Amygdala (tissue), 56 donors: ENCODE results near the gene TSC22D1.
"Not testable (repeated sequence)": the region's sequence is repeated elsewhere in the genome, so short reads cannot be mapped to it uniquely, and the experiment has no call there.

Experiments
- DNase-seq, 56 donors: peaks; one replicate each; lab custom pipeline; 2025; lab: John Stamatoyannopoulos, UW

The TSC22D1 gene

DNA sequence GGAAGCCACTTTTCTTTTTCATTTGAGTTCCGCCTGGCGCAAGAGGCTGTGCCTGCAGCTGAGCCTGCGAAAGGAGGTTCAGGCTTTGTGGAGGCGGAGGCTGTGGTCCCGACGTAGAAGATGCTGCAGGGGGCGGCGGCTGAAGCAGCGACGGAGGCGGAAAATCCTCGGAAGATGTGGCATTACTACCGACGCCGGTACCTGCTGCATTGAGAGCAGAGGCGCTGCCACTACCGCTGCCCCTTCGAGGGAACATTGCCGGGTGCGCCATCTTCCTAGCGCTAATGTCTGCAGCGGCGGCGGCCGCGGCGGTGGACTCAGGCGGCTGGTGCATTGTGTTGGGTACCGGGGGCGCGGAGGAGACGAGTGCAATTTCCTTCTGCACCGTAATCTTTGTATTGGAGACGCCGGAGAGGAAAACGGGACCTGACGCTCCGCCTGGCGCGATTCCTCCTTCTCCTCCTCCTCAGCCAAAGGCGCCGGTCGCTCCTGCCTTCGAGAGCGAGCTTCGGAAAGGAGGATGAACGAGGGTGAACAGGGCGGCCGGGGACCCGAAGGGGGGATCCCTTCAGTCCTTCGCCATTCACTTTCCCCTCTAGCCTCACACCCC, at the start of gene TSC22D1:
TSS of gene TSC22D1 (minus strand) at position 590 of the 610 bp plus-strand sequence. CDS start at position 334, 256 bp downstream.
- DNase-seq: peak in 41 of 56 donors; percentile 12 to 74 (median 47)

DNA sequence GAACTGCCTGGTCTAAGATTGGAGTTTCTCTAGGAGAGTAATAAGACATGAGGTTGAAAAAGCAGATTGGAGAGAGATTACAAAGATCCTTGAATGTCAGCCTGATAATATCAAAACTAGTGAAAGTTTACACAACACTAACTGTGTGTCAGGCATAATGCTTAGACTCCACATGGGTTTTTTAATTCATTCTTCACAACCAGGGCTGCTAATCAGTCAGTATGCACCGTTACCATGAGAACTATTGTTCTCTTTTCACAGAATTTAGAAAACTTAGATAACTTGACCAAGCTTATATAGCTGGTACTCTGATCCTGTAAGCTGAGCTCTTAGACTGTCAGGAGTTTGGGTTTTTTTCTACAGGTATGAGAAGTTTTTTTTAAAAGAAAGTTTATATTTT, 46.6 kb upstream of the TSC22D1 start:
- no peak for DNase-seq

DNA sequence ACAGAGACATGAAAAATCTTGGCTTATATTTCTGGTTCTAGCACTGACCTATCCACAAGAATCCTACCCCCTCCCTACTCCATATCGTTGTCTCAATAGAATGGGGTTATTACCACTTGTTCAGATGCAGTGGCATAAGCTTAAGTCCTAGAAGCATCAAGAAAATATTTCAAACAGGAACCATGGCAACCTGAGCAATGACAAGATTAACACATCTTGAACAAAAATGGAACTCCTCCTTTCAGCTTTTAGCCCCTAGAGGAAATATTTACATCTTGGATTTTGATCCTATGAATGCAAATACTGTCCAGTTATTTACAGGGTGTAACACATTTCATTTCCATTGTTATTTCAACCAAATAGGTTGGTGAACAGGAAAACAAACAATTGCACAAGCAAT, 46.1 kb upstream of the TSC22D1 start:
- no peak for DNase-seq

DNA sequence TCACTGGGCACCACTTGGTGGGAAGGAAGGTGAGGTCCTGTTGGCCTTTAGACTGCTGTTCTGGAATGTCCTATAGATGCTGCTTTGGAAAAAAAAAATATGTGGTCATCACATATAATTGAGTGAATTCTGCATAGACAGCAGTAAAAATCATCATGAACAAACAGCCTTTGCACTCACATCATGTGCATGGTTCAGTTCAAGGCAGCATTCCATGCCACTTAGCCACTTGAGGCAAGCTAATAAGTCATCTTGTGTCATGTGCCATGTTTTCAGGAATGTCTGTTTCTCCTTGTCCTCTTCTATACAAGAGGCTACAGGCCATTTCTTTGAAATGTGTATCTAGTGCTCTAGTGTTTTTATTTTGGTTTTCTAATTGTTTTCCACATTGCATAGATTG, 43.9 kb upstream of the TSC22D1 start:
- DNase-seq: no peak

DNA sequence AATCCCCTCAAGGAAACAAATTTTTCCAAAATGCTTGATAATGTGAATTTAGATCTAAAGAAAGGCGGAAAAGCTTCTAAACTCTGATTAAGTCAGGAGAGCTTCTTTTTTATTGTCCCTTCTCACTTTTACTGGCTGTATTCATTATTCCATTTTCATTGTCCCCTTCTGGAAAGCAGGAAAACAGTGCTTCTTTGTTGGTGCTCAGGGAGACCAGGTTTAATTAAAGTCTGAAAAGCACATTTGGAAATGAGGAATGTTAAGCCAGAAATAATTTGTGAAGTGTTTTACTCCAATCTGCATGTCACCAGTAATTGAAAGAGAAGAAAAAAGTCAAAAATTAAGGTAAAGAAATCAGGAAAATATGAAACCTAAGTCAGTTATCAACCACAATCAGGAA, 43.5 kb upstream of the TSC22D1 start:
- no peak for DNase-seq

DNA sequence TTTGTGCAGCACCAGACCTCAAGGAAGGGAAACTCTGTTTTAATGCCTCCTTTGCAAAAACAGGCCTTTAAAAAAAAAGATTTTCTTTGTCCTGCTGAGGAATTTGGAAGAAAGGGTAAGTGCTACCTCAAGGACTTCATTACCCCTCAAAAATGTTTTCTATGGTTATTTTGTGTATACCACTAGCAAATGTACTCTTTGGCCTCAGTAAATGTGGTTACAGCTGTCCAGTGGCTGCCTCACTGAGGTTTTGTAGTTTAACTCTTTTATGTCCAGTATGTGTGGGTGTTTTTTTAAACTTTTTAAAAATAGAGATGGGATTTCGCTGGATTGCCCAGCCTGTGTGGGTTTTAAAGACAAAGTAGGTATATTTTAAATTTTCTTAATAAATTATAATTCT, 42.2 kb upstream of the TSC22D1 start:
- no peak for DNase-seq

DNA sequence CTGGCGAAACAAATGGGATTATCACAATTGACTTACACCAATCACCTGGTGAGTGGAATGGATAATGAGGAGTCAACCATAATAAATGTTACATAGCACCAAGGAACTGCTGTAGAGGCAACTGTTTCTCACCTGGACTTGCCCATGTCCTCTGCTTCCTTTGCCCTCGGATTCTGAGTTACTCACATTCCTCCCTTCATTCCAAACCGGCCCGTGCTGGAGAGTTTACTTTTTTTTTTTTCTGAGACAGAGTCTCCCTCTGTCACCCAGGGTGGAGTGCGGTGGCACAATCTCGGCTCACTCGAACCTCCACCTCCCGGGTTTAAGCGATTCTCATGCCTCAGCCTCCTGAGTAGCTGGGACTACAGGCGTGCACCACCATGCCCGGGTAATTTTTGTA, 41.5 kb upstream of the TSC22D1 start:
- DNase-seq: no peak

DNA sequence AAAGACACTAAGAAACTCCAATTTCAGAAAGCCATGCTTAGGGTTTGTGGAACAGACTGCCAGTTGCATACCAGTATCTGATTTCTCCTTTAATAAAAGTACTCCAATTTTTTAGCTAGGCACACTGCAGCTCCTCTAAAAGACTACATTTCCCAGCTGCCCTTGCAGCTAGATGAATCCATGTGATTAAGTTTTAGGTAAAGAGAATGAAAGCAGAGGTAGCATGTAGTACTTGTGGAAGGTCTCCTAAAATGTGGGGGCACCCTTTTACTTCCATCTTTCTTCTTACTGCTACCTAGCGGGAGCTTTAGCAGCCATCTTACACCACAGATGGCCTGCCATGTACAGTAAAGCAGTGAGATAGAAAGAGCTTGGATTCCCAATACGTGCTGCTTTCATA, 33.0 kb upstream of the TSC22D1 start:
- no peak for DNase-seq

DNA sequence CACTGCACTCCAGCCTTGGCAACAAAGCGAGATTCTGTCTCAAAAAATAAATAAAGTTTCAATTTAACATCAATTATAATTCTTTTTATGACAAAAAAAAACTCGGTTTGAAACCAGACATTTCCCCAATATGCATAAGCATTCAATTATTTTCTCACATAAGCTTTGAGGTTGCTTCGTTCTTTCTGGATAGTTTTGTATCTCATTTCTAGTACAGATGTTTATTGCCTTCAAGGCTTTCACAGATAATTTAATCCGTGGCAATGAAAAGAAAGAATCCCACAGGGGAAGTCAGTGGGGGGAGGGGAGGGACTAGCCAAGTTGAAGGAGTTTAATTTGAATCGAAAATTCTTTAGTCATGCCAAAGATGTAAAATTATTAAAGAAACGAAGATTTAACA, 29.6 kb upstream of the TSC22D1 start:
- no peak for DNase-seq

DNA sequence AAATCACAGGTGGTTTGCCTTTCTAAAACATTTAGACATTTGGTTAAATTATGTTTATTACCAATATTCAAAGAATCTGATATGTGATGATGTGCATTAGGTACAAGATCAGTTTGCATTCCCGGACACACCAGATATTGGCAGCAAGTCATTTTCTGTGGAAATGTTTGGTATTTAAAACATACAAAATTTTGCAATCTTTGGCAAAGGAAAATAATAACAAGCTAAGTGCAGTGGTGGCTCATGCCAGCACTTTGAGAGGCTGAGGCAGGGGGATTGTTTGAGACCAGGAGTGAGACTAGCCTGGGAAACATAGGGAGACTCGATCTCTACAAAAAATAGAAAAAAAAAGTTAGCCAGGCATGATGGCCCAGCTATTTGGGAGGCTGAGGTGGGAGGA, 29.1 kb upstream of the TSC22D1 start:
- DNase-seq: no peak

DNA sequence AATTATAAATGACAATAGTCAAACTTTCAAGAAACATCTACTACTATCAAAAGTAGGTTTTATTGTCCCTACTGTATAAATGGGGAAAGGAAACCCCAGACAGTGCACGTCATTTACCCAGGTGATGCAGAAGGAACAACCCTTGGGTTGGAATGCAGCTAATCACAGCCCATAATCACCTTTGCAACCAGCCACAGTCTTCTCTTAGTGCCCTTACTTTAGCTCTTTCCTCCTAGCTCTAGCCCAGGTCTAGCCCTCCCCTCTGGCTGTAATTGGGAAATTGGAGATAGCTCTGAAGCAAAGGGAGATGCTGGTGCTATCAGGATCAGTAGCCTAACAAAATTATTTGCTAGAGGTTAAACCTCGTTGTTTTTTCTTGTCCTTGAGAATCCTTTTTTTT, 25.5 kb upstream of the TSC22D1 start:
- DNase-seq: no peak

DNA sequence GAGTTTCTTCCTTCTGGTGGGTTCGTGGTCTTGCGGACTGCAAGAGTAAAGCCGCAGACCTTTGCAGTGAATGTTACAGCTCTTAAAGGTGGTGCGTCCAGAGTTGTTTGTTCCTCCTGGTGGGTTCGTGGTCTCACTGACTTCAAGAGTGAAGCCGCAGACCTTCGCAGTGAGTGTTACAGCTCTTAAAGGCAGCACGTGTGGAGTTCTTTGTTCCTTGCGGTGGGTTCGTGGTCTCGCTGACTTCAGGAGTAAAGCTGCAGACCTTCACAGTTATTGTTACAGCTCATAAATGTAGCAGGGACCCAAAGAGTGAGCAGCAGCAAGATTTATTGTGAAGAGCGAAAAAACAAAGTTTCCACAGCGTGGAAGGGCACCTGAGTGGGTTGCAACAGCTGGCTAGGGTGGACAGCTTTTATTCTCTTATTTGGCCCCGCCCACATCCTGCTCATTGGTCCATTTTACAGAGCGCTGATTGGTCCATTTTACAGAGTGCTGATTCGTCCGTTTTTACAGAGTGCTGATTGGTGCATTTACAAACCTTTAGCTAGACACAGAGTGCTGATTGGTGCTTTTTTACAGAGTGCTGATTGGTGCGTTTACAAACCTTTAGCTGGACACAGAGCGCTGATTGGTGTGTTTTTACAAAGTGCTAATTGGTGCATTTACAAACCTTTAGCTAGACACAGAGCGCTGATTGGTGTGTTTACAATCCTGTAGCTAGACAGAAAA, 17.9 kb upstream of the TSC22D1 start:
- not testable (repeated sequence) for DNase-seq

DNA sequence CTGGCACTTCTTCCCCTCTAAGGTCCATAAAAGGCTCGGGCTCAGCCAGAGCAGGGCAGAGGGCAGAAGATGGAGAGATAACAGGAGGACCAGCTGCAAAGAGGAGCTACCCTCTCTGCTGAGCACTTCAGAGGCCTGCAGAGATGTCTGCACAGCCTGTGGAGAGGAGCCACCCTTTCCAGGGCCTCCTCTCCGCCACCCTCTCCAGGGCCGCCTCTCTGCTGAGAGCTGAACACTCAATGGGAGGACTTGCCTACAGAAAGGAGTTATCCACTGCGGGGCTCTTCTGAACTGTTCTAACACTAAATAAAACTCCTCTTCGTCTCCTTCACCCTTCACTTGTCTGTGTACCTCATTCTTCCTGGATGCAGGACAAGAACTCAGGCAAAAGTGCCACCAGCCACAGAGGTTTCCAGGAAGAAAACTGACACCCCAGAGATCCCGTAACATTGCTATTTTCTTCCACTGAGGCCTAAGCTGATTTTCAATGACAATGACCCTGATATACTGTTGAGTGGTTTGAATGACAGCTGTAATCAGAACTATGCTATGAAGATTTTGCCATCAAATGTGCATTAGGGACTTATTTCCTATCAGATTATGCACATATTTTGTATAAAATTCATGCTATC, 16.2 kb upstream of the TSC22D1 start:
- DNase-seq: no peak

DNA sequence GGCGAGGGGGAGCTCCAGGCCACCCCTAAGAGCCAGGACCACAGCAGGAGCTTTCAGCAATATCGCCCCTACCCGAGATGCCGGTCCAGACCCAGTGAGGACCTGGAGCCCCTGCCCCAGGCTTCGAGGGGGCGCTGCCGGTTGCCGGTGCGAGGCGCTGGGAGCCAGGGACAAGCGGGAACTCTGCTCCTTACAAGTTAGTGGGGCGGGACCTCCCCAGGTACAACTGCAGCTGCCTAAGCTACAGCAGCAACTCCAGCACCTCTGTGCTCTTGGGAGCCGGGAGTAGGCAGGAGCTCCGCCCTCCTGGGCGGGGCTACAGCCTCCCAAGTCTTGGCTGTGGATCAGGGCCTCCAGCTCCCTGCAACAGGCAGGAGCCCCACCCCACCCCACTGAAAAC, 15.2 kb upstream of the TSC22D1 start:
- DNase-seq: no peak

DNA sequence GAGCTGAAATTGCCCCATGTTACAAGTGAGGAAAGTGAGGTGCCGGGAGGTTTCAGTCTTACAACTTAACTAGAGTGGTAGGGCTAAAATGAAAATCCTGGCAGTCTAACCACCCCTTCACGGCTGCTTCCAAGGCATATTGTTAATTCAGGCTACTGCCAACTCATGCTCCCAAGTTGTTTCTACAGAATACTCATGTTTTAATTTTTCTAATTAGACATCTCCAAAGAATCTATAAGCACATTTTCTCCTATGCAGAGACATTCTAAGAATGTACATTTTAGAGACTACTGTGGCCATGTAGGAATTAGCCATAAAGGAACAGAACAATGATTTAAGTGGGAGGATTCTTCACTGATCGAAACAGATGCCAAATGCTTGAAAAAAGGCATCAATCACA, 7.0 kb upstream of the TSC22D1 start:
- no peak for DNase-seq

DNA sequence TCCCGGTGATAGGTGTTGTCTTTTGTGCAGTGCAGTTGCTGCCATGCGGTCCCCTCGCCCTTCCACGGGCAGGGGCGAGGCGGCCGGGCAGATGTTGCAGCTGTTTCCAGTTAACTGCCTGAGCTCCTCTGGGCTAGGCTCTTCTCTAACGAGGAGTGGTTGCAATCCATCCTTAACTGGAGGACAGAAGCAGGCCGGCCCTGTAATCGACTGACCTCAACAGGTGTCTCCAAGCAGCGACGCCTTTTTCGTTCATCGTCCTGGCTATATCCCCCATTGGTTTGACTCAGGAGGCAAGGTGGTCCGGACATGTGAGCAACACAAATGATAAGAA, 1.9 kb upstream of the TSC22D1 start:
- peak in 6 of 56 donors; percentile 41 to 79 (median 56) for DNase-seq

DNA sequence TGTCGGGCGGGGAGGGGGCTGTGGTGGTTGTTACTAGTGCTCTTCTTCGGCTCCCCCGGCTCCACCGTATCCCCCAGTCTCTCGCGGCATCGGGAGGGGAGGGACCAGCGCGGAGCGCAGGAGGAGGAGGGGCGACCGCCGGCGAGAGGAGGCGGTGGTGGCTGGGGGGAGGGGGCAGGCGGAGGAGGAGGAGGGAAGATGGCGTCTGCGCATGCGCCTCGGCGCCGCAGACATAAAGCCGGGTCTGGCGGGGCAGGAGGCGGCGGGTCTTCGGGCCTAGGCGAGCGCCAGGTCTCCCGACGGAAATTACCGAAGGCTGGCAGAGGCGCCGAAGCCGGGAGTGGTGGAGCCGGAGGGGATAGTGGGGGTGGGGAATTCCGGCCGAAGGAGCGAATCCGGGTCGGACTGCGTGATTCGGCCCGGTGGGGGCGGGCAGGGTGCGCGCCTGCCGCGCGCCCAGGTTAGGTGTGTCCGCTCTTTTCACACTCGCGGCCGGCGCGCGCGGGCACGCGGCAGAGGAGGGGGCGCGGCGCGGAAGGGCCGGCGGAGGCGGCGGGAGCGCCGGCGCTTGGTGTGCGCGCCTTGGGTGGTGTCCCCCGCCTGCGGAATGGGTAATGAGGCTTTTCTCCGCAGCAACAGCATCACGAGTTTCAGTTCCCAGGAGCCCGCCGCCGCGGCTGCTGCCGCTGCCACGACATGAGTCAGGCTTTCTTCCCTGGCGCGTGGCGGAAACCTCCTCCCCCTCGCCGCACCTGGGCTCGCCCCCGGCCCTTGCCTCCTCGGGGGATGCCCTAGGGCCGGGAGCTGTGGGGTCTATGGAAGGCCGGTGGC, 1.3 kb upstream of the TSC22D1 start:
- DNase-seq: peak; percentile 64 to 97 (median 91)

DNA sequence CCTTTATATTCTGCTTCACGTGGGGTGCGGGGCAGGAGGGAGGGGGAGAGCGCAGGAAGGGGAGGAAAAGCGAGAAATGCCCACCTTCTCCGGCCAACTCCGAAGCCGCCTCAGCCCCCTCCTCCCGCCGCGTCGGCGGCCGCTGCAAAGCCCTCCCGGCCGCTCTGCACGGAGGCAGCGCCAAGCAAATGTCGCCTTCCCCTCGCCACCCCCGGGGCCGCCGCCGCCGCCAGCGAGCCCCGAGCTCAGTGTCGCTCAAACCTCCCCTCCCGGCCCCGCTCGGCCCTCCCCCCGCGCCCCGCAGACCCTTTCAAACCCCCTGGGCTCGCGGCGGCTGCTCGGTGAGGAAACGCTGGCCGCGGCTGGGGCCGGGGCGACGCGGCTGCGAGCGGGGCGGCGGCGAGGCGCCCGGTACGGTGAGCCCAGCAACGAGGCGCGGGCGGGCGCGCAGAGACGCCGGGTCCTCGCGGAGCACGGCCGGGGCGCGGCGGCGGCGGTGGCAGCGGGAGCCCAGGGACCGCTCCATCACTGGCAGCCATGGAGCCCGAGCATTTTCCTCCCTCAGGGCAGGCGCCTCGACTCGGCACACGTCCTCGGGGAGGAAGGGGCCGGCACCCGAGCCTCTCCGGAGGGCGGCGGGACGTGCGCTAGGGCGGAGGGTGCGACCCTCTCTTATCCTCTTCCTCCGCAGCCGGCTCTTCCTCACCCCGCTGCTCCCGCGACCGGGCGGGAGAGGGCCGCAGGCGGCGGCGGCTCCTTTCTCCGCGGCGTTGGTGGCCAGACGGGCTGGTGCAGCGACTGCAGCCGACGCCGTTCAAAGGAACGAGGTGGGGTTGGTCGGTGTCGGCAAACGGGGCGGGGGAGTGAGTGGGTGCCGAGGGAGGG, 463 bp upstream of the TSC22D1 start:
- DNase-seq: peak in 14 of 56 donors; percentile 31 to 64 (median 53)

DNA sequence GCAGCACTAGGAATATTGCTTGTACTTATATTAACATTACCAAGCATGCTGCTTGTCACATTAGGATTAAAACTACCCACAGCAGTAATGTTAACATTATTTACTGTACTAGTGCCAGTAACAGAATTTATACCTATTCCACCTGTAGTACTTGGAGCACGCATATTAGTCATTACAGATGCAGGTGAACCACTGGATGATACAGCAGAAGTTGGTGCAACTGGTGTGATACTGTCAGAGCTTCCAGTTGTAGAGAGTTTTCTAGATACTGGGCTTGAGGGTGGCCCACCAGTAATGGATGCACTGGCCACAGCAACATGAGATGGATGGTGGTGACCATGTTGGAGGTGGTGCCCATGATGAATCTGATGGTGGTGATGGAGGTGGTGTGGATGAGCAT, 1.1 kb downstream of the TSC22D1 start:
- no peak for DNase-seq

DNA sequence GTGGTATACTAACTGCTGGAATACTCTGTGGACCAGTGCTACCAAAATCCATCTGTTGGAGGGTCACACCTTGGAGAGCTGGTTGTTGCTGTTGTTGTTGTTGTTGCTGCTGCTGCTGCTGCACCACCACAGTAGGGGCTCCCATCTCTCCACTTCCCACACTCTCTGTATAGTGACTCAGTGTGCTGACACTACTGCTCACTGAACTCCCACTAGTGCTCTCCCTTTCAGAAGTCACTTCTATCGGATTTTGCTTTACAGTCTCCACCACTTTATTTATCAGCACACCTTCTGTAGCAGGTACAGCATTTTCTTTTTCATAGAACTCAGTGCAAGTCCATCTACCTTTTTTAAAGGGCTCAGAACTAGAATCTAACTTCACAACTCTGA, 1.7 kb downstream of the TSC22D1 start:
- DNase-seq: no peak
